MM.1S (cell line): ENCODE data around the gene GNAQ.

Experiments
- CTCF ChIP-seq: fragments of 300-600 bp; sonication (generic); IDR thresholded peaks from 2 replicates; pipeline ENCODE4 v1.5.1; 2016; ENCODE audit warnings: antibody characterized with exemption, low read length, mixed read lengths
- EZH2phosphoT487 ChIP-seq: fragments of 300-600 bp; sonication (generic); IDR thresholded peaks from 2 replicates; pipeline ENCODE4 v1.6.1; 2018; ENCODE audit warnings: antibody characterized with exemption, low read length

GRCh38 chr9:77872177-77872576 is 159.4 kb downstream of the GNAQ start:
- TF ChIP-seq CTCF = no peak
- TF ChIP-seq EZH2phosphoT487 = no peak
